Astrocyte of the hippocampus (primary cell): ENCODE data around the gene CCDC85C.
A peak's percentile ranks its signal among the peaks of the same experiment; 100 is the strongest.

Experiments
- DNase-seq: peaks from one replicate; pipeline ENCODE4 v3.0.0; 2011; ENCODE audit warnings: low read depth, low spot score

Gene CCDC85C

DNA sequence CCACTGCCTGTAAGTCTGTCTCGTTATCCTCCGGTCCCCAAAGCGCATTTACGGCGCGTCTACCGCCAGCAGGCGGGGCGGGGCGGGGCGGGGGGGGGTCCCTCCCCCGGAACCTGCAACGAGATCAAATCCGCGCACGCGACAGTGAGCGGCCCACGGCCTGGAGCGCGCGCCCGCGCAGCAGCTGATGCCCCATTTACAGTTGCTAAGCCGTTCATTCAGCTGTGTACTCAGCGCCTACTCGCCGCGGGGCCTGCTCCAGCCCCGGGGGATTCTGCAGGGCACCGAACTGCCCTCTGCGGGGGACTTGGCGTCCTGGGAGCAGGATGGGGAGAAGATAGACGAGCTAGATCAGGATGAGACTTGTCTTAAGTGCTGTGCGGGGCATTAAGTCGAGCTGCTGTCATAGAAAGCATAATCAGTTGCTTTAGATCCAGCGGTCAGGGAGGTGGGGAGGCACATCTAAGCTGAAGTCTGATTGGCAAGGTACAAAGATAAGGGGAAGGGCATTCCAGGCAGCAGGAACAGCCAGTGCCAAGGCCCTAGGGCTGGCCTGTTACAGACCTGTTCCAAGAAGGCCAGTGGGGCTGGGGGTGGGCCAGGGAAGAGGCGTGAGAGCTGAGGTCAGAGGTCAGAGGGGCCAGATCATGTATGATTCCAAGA, 1.4 kb upstream of the CCDC85C start:
- peak; percentile 83 for DNase-seq

DNA sequence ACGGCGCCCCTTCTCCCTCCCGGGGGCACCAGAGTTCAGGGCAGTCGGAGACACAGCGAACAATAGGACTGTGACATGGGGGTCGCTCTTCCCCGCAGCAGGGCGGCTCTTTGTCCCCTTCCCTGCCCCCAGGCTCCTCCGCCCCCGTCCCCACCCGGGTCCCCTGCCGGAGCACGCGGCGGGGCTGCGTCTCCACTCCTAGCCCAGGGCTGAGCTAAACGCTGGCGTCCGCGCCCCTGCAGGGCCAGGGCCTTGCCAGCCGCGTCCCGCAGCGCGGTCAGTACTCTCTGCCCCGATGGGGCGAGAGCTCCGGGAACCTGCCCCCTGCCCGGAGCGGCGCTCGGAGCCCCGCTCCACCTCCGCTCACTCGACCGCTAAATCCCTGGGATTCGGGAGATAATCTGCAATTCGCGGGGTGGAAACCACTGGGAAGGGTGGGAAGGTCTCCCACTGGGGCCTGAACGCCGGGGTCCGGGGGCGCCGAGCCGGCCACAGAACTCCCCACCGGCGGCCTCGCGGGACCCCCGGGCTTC, 825 bp upstream of the CCDC85C start:
- DNase-seq, result peak; percentile 75

DNA sequence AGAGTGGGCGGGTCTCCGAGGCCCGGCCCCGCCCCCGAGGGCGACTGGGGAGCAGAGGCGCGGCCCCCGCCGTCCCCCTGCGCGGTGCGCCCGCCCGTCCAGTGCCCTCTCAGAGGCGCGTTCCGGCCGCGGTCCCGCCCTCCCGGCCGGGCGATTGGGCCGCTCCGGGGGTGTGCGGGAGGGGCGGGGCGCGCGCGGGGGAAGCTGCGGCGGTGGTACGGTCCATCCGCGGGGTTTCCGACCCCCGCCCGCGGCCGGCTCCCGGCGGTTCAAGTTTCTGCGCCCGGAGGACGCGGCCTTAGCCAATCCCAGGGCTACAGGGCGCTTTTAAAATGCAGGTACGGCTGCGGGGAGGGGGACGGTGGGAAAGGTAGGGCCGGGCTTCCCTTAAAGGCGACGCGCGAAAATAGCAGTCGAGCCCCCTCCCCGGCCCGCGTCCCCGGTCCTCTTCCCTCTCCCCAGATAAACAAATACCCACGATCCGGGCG, 315 bp upstream of the CCDC85C start:
- peak; percentile 99 for DNase-seq

DNA sequence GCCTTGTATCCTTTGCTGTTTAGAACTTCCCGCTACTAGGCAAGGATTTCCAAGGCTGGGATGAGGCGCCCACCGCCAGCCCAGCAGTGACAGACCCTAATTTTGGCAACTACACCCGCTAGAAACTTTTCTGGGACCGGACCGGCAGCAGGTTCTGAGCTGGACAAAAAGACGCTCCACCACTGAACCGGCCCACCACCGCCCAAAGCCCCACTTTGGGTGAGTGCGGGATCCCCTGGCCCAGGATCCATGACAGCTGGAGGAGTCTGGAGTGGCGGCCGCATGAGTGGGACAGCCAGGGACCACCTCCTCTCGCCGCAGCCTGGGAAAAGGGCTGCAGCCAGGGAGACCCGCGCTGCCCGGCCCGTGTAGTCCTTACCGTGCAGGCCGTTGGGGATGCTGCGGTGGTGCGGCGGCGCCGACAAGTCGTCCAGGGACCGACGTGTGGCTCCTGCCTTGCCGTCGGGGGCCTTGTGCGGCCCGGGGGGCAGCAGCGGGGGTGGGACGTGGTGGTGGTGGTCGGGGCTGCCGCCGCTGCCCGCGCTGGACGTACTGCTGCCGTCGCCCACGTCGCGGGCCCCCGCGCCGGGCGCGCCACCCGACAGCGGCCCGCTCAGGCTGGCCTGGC, 1.1 kb downstream of the CCDC85C start:
- DNase-seq, result no peak

DNA sequence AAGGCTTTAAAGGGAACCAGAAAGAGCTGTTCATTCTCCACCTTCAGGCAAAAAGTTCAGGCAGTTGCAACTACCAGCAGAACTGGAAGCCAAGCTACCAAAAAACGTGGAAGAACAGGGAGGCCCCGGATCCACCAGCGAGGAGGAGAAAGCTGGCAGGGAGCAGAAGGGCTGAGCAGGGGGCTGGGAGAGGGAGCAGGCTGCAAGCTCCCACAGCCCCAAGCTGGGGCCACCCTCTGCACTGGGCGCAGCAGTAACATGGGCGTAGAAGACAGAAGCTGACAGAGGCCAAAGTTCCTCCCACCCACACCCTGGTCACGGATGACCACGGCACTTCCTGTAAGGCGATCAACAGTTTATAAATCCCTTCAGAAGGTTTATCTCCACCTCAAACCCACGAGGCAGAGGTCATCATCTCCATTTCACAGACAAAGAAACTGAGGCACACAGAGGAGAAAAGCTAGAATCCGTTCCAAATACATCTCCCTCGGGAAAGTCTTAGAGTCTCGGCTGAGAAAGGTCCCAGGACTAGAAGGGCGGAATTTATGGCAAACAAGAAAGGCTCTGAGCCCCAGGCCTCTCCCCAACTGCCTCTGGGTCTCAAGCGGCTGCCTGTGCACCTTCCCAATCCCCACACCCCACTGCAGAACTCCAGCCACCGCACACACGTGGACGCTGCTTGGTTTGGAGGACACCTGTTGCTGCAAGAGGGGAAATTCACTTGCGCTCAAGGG, 1.8 kb downstream of the CCDC85C start:
- peak; percentile 48 for DNase-seq

DNA sequence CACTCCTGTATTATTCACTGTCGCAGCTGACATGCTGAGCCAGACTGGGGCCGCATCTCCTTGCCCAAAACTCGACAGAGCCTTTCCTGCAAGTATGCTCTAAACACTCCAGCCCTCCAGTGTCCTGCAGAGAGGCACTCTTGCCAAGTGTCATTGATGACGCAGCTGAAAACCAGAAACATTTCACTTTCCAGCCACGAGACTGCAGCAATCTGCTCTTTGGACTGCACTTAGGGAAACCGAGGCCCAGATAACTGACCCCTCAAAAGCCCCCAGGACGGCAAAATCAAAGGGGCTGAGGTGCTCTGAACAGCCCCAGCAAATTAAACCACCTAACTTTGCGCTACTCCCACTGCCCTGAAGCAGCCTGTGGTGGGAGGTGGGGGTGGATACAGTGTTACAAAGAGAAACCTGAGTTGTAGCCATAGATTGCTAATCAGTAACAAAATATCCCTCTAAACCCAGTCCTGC, 2.6 kb downstream of the CCDC85C start:
- peak; percentile 72 for DNase-seq

DNA sequence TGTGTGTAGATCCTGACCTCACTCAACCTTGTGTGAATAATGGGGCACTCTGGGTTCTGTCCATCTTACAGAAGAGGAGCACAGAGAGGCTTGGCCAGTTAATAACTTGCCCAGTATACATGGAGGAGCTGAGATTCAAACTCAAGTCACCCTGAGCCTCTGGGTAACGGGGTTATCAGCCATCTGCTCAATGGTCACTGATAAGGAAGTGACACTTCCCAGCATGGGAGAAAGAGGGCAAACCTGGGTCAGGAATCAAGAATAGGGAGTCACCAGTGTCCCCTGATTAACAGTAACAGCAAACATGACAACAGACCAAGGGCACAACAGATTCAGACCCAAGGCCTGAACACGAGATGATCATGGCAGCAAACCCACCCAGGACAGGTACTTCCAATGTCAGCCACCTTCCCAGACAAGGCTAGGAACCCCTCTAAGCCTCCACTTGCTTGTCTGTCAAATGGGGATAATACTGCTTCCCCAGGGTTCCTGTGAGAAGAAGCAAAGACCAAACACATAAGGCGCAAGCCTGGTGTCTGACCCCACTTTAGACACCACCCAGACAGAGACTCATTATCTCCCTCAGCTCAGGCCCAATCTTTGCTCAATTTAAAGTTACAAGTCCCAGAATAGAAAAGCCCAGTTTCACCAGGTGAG, 3.6 kb downstream of the CCDC85C start:
- no peak for DNase-seq

DNA sequence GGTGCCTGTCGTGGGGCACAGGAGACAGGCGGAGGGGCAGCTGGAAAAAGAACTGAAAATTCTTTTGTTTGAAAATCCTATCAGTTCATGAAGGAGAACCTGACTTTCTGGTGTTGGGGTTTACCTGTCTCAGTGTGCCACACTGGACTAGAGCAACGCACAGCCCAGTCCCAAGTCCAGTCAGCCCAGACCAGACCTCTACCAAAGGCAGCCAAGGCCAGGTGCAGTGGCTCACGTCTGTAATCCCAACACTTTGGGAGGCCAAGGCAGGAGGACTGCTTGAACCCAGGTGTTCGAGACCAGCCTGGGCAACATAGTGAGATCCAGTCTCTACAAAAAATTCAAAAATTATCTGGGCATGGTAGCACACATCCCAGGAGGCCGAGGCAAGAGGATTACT, 4.6 kb downstream of the CCDC85C start:
- DNase-seq, result no peak

DNA sequence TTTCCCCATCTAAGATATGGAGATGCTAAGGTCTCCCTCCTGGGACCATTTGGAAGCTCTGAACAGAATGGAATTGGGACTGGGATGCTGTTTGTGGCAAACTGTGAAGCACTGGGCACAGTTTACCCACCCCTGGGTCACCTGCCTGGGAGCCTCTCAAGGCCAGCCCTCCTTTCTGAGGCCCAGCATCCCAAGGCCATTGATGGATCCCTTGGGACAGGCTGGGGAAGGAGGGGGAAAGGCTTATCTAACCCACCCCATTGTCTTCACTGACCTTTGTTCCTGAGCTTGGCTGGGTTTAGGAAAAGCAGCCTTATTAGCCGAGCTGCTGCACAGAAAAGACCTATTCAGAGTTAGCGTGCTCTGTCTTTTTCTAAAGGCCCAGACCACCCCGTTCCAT, 5.2 kb downstream of the CCDC85C start:
- no peak for DNase-seq

DNA sequence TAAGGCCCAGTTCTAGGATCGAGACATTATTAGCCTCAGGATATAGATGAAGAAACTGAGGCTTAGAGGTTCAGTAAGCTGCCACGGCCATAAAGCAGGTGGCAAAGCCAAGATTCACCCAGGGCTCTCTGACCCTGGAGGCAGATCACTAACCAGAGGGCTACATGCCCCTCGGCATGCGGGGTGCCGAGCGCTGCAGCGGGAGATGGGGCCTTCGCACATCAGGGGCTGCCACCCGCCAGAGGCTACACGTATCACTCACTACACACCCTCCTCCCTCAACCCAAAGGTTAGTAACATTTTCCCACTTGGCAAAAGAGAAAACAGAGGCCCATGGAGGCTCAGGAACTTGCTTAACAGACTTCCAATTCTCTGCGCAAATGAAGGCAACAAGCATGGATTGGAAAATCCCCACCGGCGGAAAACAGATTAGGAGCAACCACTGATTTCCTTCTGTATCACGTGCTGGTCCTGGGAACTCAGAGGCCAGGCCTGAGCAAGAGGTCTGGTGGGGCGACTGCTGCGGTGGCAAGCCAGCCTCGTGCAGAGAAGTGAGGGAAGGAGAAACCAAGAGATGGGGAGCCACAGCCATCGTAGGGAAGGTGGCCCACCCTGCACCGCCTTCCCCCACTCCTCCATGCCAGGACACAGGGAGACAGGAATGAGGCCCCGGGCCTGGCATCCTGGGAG, 6.0 kb downstream of the CCDC85C start:
- no peak for DNase-seq

DNA sequence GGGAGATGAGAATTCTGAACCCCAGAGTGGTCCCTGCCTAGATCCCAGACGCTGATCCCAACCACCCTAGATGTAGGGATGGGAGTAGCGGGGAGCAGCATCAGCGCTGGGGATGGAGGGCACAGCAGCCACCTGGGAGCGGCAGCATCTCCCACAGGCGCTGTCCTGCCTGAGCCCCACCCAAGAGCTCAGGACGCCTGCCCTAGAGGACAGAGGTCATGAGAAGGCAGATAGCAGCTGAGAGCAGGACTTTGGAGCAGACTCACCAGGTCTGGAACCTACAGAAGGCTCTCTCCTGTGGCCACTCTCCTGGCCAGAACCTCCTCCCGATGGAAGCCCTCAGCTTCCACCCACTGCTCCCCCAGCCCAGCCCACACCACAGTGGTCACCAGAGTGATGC, 7.2 kb downstream of the CCDC85C start:
- DNase-seq, result no peak

DNA sequence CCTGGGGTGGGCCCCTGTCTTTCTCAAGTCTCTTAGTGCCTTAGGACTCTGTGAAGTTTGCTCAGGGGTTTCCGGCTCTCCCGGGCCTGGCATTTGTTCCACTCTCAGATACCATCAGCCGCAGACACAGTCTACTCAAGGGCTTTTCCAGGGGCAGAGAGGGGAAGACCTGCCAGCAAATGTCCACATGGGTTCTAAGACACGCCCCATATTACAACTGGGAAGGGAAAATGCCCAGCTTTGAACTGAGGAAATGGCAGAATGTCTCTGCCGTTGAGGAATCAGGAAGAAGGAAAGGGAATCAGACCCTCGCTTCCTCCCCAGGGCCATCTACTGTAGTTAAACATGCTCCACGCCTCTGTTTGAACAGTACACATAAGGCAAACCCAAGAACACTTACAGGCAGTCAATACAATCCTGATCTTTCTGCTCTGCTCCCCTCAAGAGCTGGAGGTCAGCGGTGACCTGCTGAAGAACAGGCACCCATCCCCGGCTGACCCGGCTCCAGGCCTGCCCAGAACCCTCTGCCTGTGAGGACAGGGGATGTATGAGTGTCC, 7.9 kb downstream of the CCDC85C start:
- no peak for DNase-seq

DNA sequence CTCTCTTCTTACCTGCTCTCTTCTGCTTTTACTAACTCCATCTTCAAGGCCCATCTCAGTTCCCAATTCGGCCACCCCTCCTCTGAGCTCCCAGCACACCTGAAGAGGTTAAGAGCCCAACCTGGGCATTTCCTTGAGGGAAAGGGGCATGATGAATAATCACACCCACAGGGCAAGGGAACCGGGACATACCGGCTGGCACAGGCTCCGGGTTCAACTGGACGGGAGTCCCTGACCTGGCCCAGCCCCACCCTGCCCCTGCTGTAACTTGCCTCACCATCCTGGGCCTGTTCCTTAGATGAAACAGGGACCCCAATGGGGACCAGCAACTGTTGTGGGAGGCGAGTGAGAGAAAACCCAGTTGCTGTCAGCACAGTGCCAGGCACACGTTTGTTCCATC, 8.5 kb downstream of the CCDC85C start:
- DNase-seq, result no peak

DNA sequence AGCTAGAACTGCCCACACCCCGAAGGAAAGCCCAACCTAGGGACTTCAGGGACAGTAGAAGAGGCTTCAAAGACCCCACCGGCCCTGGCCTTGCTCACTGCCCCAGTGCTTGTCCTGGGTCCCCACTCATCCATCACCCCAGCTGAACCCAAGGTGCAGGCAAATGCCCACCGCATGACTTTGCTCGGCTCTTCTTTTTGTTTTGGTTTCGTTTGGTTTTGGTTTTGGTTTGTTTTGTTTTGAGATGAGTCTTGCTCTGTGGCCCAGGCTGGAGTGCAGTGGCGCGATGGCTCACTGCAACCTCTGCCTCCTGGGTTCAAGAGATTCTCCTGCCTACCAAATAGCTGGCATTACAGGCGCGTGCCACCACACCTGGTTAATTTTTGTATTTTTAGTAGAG, 9.0 kb downstream of the CCDC85C start:
- DNase-seq, result no peak

DNA sequence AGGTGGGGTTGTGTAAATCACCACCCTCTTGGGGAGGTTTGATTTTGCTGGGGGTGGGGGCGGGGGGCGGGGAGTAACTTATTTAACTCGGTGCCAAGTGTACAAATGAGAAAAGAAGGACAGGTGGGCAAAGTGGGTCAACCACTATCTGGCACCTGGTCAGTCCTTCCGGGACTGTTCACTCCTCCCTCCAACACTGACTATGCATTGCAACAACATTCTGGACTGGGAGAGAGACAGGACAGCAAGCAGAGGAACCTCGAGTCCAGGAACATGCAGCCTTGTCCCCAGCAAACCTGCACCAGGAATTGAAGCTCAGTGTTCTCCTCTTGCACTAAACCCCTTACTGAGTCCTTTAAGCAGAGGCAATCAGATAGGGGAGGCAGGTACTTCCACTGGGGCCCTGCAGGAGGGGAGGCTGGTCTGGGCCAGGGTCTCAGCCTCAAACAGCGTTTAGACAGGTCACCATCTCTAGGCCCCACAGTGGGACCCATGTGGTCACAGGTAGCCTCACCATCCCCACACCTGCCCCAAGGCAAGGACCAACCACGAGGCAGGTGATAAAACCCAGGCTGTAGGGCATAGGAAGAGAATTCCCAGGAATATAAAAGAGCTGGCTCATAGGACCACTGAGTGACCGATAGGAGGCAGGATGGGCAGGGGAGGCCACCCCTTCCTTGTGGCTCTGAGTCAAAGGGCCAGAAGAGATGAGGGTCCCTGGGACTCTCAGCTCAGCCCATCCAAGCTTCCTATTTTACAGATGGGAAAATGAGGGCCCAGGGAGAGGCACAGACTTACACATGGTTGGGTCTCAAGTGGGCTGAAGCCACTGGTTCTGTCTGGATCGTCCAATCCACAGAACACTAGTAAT, 9.8 kb downstream of the CCDC85C start:
- no peak for DNase-seq

DNA sequence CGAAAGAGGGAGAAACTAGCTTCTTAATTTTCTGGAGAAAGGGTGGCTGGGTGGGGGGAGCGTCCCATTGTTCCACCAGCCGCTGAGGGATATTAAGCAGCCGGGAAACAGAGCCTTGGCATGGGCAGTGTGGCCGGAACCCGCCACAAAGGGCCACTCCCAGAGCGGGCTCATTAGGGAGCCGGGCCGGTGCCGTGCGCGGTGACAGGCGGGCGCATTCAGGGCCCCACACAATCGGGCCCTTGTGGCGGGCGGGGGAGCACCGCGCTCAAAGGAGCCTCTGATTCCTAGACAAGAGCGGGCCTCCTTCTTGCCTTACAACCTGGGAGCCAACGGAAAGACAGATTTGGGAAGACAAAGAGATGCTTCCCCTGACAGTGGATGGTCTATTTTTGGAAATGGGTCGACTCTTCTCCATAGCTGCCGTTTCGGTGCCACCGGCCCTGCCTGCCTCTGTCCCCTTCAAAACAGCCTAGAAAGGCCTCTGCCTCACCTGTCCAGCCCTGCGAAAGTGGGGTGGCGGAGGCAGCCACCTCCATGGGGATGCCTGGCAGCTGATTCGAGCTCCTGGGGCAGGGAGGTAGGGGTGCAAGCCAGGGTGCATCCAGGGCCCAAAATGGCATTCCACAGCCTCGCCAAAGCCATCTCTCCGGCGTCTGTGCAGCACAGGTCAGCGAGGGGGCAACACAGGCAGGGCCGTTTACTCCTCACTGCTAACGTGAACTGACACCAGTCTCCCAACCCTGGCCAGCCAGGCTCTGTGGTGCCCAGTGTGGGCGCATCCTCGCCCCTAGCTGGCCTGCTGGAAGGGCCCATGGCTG, 10.9 kb downstream of the CCDC85C start:
- DNase-seq, result no peak

DNA sequence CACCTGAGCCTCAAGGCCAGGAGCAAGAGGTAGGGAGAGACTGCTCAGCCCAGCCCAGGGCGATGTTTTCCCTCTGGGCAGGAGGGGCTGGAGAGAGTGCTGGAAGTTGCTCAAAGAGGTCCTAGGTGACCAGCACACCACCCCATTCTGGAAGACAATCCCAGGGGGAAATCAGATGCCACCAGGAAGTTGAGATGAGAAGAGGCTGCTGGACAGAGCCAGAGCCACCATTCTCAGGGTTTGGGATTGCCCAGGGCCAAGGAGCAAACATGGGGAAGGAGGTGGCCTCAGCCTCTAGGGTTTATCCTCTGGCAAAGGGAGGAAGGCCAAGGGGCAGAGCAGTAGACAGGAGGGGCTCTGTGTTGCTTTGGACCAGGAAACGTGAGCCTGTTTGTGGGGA, 11.6 kb downstream of the CCDC85C start:
- DNase-seq, result no peak

DNA sequence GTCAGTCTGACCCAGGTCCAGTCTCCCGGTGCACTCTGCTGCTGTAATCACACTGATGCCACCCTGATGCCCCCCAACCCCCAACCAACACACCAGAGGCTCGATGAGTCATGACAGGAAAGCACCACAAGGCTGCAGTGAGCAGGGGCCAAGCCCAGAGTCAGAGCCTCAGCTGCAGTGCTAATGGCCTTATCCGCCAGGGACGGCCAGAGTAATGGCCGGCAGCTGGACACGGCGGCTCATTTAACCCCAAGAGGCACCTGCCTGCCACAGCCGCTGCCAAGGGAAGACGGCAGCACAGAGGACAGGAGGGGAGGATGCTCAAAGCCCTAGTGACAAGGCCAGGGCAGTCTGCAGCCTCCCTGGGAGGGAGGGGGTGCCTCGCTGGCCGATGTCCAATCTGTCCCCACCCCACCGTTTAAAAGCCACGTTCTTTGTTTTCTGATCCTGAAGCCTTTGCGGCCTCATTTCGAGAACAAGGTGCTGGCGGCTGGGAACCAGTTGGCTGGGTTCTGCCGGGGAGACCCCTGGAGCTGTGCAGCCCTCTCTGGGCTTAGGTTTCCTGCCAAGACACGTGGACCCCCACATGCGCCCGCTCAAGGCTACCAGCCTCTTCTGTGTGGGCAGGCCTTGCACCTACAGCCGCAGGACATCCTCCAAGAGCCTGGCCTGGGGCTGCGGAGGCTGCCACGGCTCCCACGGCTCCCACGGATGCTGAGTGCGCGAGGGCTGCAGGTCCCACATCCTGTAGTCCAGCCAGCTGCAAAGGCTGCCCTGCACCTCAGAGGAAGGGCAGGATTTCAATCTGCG, 13.1 kb downstream of the CCDC85C start:
- DNase-seq, result peak; percentile 75
